ENCODE data around the gene ZW10. TPM values are rescaled to one million over a fixed set of nuclear protein-coding genes. Genes with fewer than 3 reads are reported as not detected.
"Not testable (repeated sequence)": the region's sequence is repeated elsewhere in the genome, so short reads cannot be mapped to it uniquely, and the experiment has no call there.

Gene ZW10
- total RNA-seq, 2 experiments from 2014 or later, result 14.6 to 15.2 TPM

DNA sequence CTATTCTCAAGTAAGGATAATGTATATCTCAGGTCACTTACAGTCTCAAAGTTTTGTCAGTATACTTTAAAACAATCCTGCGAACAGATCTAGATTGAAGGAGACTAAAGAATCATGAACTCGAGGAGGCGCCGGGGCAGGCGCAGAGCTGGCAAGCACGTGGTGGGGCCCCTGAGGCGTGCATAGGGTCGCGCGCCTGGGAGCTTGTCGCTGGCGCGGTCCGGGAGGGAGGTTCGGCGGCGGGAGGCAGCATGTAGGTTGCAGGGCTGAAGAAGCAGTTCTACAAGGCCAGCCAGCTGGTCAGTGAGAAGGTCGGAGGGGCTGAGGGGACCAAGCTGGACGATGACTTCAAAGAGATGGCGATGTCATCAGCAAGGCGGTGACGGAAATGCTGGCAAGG, 15.5 kb upstream of the ZW10 start:
- CTCF ChIA-PET, result interaction anchor here (0.6 kb wide), 1 partner anchor 410 kb away, joined by 3 read pairs; no protein-coding TSS in a partner anchor
- H3K4me3 Mint-ChIP-seq; POLR2A ChIA-PET; H3K27me3 Mint-ChIP-seq; H3K36me3 Mint-ChIP-seq; H3K27ac Mint-ChIP-seq; H3K9me3 Mint-ChIP-seq; DNase-seq; intact Hi-C loops (cut with micrococcal nuclease); H3K4me1 Mint-ChIP-seq (ENCODE audit: low read depth): not testable (repeated sequence)

- Mint-ChIP-seq H3K4me3 (no peak overlapping the region), H3K27me3 (peaks cover 3% of the 10 kb centered on the region), H3K4me1 (ENCODE audit: low read depth) (no peaks in the 10 kb centered on the region), H3K9me3 (no peaks in the 10 kb centered on the region), H3K27ac (no peak overlapping the region), H3K36me3 (no peaks in the 10 kb centered on the region)
- POLR2A ChIA-PET, result no interaction called here
- CTCF ChIA-PET, result interaction anchor here (1.0 kb wide), 1 partner anchor 9 kb away, joined by 4 read pairs; the partner anchor contains the start of gene ZW10
- intact Hi-C loops (cut with micrococcal nuclease), result no loop called here
- no peak for DNase-seq
Measured at GRCh38 chr11:113782134-113782533, 8.6 kb upstream of the ZW10 start.

DNA sequence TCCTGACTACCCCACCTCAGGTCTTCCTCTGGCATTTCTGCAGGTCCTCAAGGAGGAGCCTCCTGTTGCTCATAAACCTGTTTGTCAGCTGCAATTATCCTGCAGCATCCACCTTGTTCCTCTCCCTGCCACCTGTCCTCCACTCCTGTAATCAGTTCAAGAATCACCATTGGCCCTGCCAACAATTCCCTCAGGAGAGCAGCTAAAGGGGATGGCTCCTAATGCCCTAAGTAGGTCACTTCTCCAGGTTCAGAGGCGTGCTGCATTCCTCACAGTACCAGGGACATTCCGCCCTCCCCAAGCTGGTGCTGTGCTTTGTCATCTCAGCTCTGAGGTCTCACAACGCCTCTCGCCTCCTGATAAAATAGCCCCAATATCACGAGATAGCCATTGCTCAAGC, 8.2 kb upstream of the ZW10 start:
- intact Hi-C loops (cut with micrococcal nuclease), result no loop called here
- DNase-seq, result no peak
- Mint-ChIP-seq H3K27me3 (peaks cover 3% of the 10 kb centered on the region), H3K4me1 (ENCODE audit: low read depth) (no peaks in the 10 kb centered on the region), H3K27ac (no peak overlapping the region), H3K4me3 (no peak overlapping the region), H3K36me3 (no peaks in the 10 kb centered on the region), H3K9me3 (no peaks in the 10 kb centered on the region)
- POLR2A ChIA-PET, result no interaction called here
- CTCF ChIA-PET, result interaction anchor here (1.0 kb wide), 1 partner anchor 9 kb away, joined by 4 read pairs; the partner anchor contains the start of gene ZW10

DNA sequence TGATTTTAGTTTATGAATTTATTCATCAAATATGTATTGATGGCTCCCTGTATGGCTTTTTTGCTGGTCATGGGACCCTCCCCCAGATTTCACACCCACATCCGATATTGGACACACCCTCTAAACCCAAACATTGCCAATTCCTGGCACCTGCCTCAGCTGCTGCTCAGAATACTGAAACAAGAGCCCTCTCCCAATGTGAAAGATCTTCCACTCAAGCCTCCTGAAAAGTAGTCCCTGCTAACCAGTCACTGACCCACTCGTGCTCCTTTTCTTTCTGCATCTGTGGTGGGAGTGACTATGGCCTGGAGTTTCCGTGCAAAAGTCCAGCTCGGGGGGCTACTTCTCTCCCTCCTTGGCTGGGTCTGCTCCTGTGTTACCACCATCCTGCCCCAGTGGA, 6.0 kb upstream of the ZW10 start, which contains the start of gene CLDN25:
CLDN25 (plus strand) TSS at position 301 of the 400 bp plus-strand sequence; CDS start at position 301, 0 bp downstream.
- Mint-ChIP-seq H3K27ac (no peak within 1 kb of the TSS), H3K36me3 (no peaks in the 10 kb centered on the region), H3K4me1 (ENCODE audit: low read depth) (peaks cover 1% of the 10 kb centered on the region), H3K27me3 (peaks cover 1% of the 10 kb centered on the region), H3K9me3 (no peaks in the 10 kb centered on the region), H3K4me3 (no peak within 1 kb of the TSS)
- ChIA-PET CTCF (no interaction called here), POLR2A (no interaction called here)
- no peak for DNase-seq
- intact Hi-C loops (cut with micrococcal nuclease), result no loop called here

GRCh38 chr11:113778111-113778910, 4.8 kb upstream of the ZW10 start:
- DNase-seq, result no peak
- POLR2A ChIA-PET, result no interaction called here
- CTCF ChIA-PET, result no interaction called here
- intact Hi-C loops (cut with micrococcal nuclease), result no loop called here
- H3K27me3 Mint-ChIP-seq, result peaks cover under 1% of the 10 kb centered on the region
- no peaks in the 10 kb centered on the region for H3K9me3 Mint-ChIP-seq
- no peak overlapping the region for H3K4me3 Mint-ChIP-seq
- no peak overlapping the region for H3K27ac Mint-ChIP-seq
- peaks cover 3% of the 10 kb centered on the region for H3K4me1 Mint-ChIP-seq (ENCODE audit: low read depth)
- no peaks in the 10 kb centered on the region for H3K36me3 Mint-ChIP-seq

DNA sequence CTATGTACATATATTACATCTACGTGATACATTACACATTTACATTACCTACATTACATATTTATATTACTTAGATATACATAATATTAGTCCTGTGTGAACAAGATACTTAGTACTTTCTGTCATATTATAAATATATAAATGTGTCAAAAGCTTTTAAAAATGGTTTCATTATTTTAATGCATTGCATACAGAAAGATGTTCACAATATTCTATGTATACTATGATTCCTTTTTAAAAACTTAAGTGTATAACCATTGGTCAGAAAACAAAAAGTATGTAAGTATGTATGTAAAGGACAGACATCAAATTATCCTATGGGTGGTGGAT, 647 bp upstream of the ZW10 start:
- Mint-ChIP-seq H3K9me3 (no peaks in the 10 kb centered on the region), H3K4me1 (ENCODE audit: low read depth) (peaks cover 14% of the 10 kb centered on the region), H3K27ac (peak overlapping the region; percentile 93), H3K27me3 (no peaks in the 10 kb centered on the region), H3K4me3 (peak overlapping the region; percentile 95), H3K36me3 (peaks cover 5% of the 10 kb centered on the region)
- CTCF ChIA-PET, result interaction anchor here (1.0 to 1.5 kb wide), 5 partner anchors 11 to 460 kb away, joined by 3 to 8 read pairs (median 3); partner anchors contain the start of gene TTC12
- POLR2A ChIA-PET, result no interaction called here
- intact Hi-C loops (cut with micrococcal nuclease), result loop anchor here (5.0 kb wide), 1 partner anchor 187 kb away; no protein-coding TSS in a partner anchor
- DNase-seq, result no peak

DNA sequence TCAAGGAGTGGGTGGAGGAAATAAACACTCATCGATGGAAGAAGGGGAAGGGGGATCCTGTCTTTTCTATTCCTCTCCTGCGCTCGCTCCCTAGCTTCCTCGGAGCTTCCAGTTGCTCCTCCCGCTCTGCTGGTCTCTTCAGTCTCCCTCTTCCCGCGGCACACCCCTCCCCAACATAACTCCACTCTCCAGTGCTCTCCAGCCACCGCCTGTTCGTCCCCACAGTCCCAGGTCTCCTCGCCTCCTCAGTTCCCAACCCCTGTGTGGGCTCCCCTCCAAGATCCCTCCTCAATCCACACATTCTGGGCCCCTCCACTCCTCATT, 438 bp downstream of the ZW10 start:
- intact Hi-C loops (cut with micrococcal nuclease), result loop anchor here (1.0 to 5.0 kb wide), 6 partner anchors 24 to 627 kb away; partner anchors contain the start of genes C11orf71, RBM7, TTC12 and USP28
- H3K27me3 Mint-ChIP-seq, result no peaks in the 10 kb centered on the region
- DNase-seq, result no peak
- POLR2A ChIA-PET, result interaction anchor here (0.6 kb wide), 1 partner anchor 695 kb away, joined by 4 read pairs; no protein-coding TSS in a partner anchor
- peak overlapping the region; percentile 93 for H3K27ac Mint-ChIP-seq
- peaks cover 11% of the 10 kb centered on the region for H3K36me3 Mint-ChIP-seq
- H3K9me3 Mint-ChIP-seq, result no peaks in the 10 kb centered on the region
- peak overlapping the region; percentile 95 for H3K4me3 Mint-ChIP-seq
- CTCF ChIA-PET, result interaction anchor here (0.6 to 1.5 kb wide), 10 partner anchors 9 to 459 kb away, joined by 3 to 8 read pairs (median 3); partner anchors contain the start of gene TTC12
- peaks cover 14% of the 10 kb centered on the region for H3K4me1 Mint-ChIP-seq (ENCODE audit: low read depth)

- ChIA-PET CTCF (no interaction called here), POLR2A (no interaction called here)
- Mint-ChIP-seq H3K27me3 (no peaks in the 10 kb centered on the region), H3K36me3 (peaks cover 20% of the 10 kb centered on the region), H3K27ac (no peak overlapping the region), H3K4me1 (ENCODE audit: low read depth) (peaks cover 21% of the 10 kb centered on the region), H3K4me3 (peak overlapping the region; percentile 95), H3K9me3 (no peaks in the 10 kb centered on the region)
- intact Hi-C loops (cut with micrococcal nuclease), result loop anchor here (2.0 to 5.0 kb wide), 2 partner anchors 25 to 185 kb away; no protein-coding TSS in a partner anchor
- no peak for DNase-seq
Measured at GRCh38 chr11:113771964-113772363, 1.5 kb downstream of the ZW10 start.

DNA sequence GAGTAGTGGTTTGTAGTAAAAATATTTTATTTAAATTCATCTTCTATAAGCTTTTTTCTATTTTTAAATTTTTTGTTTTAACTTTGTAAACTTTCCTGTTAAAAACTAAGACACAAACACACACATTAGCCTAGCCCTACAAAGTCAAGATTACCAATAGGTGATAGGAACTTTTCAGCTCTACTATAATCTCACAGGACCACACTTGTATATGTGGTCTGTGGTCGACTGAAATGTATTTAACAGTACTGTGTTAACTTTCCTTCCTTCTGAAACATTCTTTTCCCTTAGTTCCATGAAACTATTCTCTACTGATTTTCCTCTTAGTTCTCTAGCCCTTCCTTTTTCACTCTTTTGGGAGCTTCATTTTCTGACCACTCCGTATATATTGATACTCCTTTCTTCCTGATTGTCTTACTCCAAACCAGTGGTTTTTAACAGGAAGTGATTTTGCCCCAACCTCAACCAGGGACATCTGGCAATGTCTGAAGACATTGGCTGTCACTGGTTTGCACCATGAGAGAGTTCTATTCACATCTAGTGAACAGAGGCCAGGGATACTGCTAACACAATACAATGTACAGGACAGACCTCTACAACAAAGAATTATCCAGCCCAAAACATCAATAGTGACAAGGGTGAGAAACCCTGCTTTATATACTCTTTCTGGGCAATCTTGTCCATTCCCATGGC, 8.8 kb downstream of the ZW10 start:
- ChIA-PET CTCF (interaction anchor here (1.0 kb wide), 1 partner anchor 8 kb away, joined by 4 read pairs; the partner anchor contains the start of gene ZW10), POLR2A (no interaction called here)
- peaks cover 23% of the 10 kb centered on the region for H3K4me1 Mint-ChIP-seq (ENCODE audit: low read depth)
- no peaks in the 10 kb centered on the region for H3K27me3 Mint-ChIP-seq
- DNase-seq, result no peak
- intact Hi-C loops (cut with micrococcal nuclease), result no loop called here
- no peak overlapping the region for H3K27ac Mint-ChIP-seq
- H3K36me3 Mint-ChIP-seq, result peaks cover 41% of the 10 kb centered on the region
- no peak overlapping the region for H3K4me3 Mint-ChIP-seq
- peaks cover 4% of the 10 kb centered on the region for H3K9me3 Mint-ChIP-seq

DNA sequence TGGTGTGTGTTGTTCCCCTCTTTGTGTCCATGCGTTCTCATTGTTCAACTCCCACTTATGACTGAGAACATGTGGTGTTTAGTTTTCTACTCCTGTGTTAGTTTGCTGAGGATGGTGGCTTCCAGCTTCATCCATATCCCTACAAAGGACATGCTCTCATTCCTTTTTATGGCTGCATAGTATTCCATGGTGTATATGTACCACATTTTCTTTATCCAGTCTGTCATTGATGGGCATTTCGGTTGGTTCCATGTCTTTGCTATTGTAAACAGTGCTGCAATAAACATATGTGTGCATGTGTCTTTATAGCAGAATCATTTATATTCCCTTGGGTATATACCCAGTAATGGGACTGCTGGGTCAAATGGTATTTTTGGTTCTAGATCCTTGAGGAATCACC, 10.5 kb downstream of the ZW10 start:
- H3K4me3 Mint-ChIP-seq; POLR2A ChIA-PET; intact Hi-C loops (cut with micrococcal nuclease); H3K27ac Mint-ChIP-seq; H3K27me3 Mint-ChIP-seq; DNase-seq; H3K9me3 Mint-ChIP-seq: not testable (repeated sequence)
- Mint-ChIP-seq H3K4me1 (ENCODE audit: low read depth) (peaks cover 23% of the 10 kb centered on the region), H3K36me3 (peaks cover 46% of the 10 kb centered on the region)
- CTCF ChIA-PET, result interaction anchor here (0.9 kb wide), 1 partner anchor 10 kb away, joined by 3 read pairs; the partner anchor contains the start of gene ZW10

DNA sequence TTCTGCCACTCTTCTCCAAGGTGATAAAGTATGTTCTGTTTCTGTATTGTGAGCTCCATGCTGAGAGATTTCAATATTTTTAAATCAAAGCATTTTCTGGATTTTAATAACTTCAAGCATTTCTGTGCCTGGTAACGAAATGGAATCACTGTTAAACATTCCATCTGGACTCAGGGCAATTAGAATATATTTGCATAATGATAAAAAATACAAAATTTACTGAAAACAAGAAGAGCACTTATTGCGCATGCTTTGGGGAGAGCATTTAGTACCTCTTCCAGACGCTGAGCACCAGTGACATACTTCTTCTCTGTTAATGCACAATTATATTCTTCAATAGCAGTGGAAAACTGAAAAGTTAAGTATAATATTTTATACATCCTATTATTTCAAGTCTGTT, 13.3 kb downstream of the ZW10 start:
- no peak overlapping the region for H3K27ac Mint-ChIP-seq
- POLR2A ChIA-PET, result no interaction called here
- H3K4me1 Mint-ChIP-seq (ENCODE audit: low read depth), result peaks cover 15% of the 10 kb centered on the region
- intact Hi-C loops (cut with micrococcal nuclease), result no loop called here
- peaks cover 45% of the 10 kb centered on the region for H3K36me3 Mint-ChIP-seq
- DNase-seq, result no peak
- CTCF ChIA-PET, result interaction anchor here (1.0 kb wide), 1 partner anchor 13 kb away, joined by 3 read pairs; the partner anchor contains the start of gene ZW10
- H3K27me3 Mint-ChIP-seq, result no peaks in the 10 kb centered on the region
- peaks cover 4% of the 10 kb centered on the region for H3K9me3 Mint-ChIP-seq
- H3K4me3 Mint-ChIP-seq, result no peak overlapping the region

GRCh38 chr11:113752932-113753331, 20.6 kb downstream of the ZW10 start:
- ChIA-PET POLR2A (no interaction called here), CTCF (interaction anchor here (1.6 kb wide), 1 partner anchor 21 kb away, joined by 4 read pairs; the partner anchor contains the start of gene ZW10)
- Mint-ChIP-seq H3K27ac (no peak overlapping the region), H3K4me1 (ENCODE audit: low read depth) (no peaks in the 10 kb centered on the region), H3K36me3 (peaks cover 16% of the 10 kb centered on the region), H3K27me3 (no peaks in the 10 kb centered on the region), H3K9me3 (no peaks in the 10 kb centered on the region), H3K4me3 (no peak overlapping the region)
- DNase-seq, result no peak
- intact Hi-C loops (cut with micrococcal nuclease), result no loop called here
